Middle frontal gyrus (tissue), 1 donor: ENCODE measurements around the gene PDE6B.
"Not testable (repeated sequence)": the region's sequence is repeated elsewhere in the genome, so short reads cannot be mapped to it uniquely, and the experiment has no call there.

ENCODE experiments used
- DNase-seq: peaks from one replicate; pipeline ENCODE4 v3.0.0-alpha.2; 2015; ENCODE audit warnings: low spot score; ENCODE audit errors: extremely low spot score

Gene PDE6B

GRCh38 chr4:622071-622995, 3.0 kb upstream of the PDE6B start:
- DNase-seq: no peak

DNA sequence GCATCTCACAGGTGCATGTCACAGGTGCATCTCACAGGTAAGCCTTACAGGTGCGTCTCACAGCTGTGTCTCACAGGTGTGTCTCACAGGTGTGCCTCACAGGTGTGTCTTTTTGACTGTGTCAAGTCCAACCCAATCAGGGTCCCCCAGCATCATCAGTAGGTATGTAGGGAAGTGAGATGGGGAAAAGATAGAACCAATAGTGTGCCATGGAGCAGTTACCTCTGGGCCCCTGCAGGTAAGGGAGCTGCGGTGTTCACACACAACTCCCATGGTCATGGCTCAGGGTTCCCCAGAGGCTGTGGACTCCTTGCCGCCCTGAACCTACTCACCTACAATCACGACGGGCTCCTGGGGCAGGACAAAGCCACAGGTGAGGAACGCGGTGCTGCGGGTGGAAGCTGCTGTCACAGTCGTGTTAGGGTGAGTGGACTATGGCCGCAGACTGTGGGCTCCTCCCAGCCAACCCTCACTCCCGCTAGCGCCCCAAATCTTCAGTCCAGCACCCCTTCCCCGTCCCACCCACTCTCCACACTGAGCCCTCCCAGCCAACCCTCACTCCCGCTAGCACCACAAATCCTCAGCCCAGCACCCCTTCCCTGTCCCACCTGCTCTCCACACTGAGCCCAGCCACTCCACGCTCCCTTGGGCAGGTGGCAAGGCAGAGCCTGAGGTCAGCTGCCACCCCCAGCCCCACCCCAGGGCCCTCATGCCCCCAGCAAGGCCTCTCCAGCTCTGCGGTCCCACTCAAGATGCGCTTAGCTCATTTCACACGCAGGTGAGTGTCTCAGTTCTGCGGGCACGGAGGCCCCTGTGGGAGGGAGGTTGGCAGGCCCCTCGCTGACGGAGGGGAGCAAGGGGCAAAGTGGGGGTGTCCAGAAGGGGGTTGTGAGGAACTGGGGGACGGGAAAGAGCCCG, 2.1 kb upstream of the PDE6B start:
- no peak for DNase-seq

DNA sequence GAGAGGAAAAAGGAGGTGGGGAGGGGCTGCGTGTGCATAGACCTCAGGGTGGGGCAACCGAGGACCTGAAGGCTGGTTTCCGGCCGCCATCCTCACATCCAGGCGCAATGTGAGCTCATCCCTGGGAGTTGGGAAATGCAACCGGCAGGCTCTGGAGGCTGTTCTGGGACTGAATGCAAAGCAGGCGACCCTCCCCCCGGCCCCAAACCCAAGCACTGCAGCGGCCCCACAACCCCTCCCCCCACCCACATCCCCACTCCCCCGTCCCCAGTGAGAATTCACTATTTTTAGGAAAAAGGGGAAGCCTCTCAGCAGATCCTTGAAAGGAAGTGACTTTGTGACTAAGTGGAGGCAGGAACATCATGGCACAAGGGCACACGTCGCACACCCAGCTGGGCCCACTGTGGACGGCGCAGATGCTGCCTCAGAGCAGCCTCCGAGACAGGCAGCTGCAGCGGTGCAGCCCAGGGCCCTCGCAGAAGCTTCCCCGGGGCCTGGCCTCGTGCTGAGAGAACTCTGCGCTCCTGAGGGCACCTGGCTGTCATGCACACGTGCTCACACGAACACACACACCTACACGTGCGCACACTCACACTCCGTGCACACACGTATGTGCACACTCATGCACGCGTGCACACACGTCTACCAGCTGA, 1.3 kb upstream of the PDE6B start:
- DNase-seq: no peak

DNA sequence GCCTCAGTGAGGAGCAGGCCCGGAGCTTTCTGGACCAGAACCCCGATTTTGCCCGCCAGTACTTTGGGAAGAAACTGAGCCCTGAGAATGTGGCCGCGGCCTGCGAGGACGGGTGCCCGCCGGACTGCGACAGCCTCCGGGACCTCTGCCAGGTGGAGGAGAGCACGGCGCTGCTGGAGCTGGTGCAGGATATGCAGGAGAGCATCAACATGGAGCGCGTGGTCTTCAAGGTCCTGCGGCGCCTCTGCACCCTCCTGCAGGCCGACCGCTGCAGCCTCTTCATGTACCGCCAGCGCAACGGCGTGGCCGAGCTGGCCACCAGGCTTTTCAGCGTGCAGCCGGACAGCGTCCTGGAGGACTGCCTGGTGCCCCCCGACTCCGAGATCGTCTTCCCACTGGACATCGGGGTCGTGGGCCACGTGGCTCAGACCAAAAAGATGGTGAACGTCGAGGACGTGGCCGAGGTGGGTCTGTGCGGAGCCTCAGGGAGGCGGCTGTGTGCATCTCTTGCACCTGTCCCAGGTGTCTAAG, 323 bp downstream of the PDE6B start:
- DNase-seq: no peak

DNA sequence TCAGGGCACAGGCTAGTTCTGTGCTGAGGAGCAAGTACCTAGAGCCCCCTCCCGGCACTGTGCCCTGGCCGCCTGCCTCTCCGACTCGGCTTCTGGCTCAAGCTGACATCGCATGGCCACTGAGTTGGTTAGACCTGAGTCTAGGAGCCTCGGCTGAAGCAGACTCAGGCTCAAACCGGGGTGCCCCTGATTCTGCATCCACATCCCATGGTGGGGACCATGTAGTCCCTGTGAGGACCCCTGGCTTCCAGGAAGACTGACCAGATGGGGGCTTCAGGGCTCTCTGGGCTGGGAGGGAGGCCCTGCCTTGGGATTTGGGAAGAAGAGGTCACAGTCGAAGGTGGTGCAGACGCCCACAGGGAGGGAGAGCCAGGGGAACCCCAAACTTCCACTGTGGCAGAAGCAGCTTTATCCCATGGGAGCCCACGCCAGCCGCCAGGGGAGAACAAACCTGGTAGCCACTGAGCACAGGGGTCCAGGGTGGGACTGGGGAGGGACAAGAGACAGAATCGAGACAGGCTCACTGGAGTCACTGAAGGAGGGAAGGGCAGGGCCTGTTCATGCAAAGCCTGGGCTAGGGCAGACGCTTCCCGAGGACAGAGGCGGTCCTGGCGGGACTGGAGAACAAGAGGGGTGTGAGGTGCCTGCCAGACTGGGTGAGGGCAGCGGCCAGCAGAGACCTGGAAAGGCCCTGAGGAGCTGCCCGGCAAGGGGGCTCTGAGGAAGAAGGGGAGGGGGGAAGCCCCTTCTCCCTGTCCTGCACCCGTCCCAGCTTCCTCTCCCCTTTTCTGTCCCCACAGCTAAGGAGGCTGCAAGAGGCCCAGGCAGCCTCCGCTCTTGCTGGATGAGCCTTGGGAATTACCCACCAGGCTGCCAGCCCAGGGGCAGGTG, 1.1 kb downstream of the PDE6B start:
- DNase-seq: no peak

GRCh38 chr4:627347-628125, 2.2 kb downstream of the PDE6B start:
- no peak for DNase-seq

DNA sequence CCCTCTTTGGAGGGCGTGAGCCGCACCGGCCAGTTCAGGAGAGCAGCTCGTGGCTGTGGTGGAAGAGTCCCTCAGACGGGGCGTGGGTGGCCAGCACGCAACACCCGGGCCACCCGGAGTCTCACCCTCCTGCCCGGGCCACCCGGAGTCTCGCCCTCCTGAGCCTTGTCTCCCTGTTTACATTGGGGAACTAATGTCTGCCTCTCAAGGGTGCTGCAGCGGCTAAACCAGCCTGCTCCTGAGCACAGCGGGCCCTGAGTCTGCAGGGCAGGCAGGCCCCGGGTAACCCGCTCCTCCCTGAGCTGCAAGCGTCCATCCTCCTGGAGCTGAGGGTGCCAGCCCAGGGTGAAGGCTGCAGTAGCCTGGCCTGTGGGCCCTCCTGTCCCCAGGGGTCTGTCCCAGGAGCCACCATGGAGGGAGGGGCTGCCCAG, 3.0 kb downstream of the PDE6B start:
- DNase-seq: no peak

DNA sequence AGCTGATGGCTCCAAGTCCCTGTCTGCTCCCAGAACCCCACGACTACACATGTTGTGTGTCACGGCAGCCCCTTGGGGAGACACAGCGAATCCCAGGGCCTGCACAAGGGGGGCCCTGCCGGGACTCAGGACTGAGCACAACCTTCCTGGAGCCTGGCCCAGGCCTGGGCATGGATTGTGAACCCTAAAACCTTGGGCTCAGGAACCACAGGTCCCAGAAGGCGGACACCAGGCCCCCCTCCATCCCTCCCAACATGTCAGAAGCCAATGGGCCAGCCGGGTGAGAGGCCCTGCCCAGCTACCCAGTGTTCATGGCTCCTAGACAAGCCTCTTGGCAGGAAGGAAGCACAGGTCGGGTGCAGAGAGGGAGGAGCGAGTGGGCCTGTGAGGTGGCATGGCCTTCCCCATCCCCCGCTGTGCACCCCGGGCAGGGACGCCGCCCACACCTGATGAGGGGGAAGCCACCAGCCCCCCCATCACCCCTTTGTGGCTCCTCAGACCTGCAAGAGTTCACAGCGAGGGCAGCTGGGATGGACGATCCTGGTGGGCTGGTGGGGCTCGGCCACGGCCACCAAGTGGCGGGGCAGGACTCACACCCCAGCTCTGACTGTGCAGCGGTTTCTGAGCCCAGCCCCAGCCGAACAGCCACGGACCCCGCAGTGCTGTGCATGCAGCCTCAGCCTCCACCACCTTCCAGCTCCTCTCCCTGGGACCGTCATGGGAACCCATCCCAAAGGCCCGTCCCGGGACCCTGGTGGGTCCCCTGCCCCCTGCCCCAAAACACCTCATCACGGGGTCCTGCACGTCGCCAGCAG, 3.7 kb downstream of the PDE6B start:
- DNase-seq: no peak

GRCh38 chr4:629636-629914, 4.2 kb downstream of the PDE6B start:
- no peak for DNase-seq

DNA sequence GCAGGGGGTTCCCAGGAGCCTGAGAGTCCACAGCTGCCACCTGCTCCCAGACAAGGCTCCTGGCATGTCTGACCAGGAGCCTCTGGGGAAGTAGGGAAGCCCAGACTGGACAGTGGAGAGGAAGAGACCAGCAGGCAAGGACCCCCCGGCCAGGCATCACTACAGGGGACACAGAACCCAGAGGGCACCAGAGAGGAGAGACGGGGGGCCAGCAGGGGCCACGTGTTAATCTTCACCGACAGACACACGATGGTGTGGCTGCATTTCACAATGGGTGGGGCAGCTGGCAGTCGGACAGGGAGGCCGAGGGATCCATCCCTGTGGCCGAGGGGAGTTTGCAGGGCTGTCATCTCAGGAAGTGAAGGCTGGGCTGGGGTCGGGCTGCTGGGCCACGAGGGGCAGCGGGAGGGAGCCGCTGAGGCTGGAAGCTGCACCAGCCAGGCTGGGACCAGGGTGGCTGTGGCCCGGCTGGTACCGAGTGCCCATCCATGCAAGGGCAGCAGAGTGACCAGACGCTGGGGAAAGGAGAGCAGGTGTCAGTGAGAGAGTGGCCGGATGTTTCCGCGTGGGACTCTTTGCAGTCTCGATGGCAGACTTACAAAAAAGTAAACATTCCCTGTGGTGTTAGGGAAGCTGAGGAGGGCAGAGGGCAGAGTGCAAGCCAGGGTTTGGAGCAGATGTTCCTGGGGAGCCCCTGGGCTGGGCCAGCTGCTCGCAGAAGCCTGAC, 4.7 kb downstream of the PDE6B start:
- DNase-seq: no peak

DNA sequence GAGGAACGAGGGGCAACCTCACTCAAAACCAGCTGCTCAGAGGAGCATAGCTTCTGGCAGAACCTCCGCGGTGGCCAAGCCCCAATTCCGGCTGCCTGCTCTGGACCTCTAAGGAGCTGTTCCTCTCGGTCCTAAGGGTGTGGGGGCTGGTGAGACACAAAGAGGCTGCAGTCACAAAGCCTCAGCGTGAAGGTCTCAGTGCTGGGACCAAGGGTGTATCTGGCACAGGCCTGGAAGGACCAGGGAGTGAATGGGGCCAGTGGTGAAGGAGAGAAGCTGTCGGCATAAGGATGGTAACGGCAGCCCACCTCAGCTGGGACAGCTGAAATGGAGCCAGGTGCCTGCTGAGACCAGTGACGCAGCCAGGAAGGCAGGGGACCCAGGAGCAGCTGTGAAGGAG, 5.3 kb downstream of the PDE6B start:
- DNase-seq: no peak

- DNase-seq: no peak
These were observed 6.9 kb downstream of the PDE6B start for GRCh38 chr4:632196-632790.

GRCh38 chr4:632926-633325, 7.6 kb downstream of the PDE6B start:
- no peak for DNase-seq

- no peak for DNase-seq
These were observed 8.0 kb downstream of the PDE6B start for GRCh38 chr4:633406-633805.

DNA sequence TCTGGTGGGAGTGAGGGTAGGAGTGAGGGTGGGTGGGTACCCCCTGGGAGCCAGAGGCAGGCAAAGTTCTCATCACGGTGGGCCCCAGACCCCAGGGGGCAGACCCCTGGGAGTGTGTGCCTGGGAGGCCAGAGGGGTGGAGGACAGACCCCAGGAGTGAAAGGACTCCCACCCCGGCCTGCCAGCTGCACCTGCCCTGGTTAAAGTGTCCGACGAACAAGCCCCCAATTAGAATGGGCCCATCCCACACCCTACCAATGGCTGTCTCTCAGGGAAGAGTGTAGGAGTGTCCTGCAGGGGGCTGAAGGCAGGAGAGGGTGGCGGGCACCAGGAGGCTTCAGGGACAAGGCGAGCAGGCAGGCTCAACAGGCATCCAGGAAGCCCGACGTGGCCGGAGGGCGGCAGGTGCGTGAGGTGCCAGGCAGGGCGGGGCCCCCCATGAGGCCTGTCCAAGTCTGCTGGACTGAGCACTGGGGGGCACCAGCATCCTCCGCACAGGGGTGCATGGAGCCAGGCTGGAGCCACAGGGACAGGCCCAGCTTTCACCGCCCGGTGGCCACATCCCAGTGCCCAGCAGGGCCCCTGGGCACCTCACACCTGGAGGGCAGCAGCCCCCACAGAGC, 8.7 kb downstream of the PDE6B start:
- no peak for DNase-seq

DNA sequence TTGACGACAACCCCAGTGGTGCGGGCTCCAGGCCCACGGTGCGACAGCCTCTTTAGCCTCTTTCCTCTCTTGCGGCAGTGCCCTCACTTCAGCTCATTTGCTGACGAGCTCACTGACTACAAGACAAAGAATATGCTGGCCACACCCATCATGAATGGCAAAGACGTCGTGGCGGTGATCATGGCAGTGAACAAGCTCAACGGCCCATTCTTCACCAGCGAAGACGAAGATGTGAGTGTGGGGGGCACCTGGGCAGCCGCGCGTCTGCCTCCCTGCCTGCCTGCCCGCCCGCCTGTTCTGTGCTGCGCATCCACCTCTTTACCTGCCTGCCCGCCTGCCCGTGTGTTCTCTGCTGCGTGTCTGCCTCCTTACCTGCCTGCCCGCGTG, 9.2 kb downstream of the PDE6B start:
- DNase-seq: no peak

GRCh38 chr4:635066-635835, 9.9 kb downstream of the PDE6B start:
- not testable (repeated sequence) for DNase-seq
